Ovary (tissue), 9 donors: ENCODE results near the gene MUC13. TPM values are rescaled to one million over a fixed set of nuclear protein-coding genes. Genes with fewer than 3 reads are reported as not detected.
"Not testable (repeated sequence)": the region's sequence is repeated elsewhere in the genome, so short reads cannot be mapped to it uniquely, and the experiment has no call there.

Source experiments
- DNase-seq, 5 donors: peaks; one replicate each; pipeline ENCODE4 v3.0.0-alpha.2; 2019 to 2020
- H3K27ac ChIP-seq, 2 donors: fragments of 200-600 bp; one replicate each; pipeline versions ENCODE4 v1.5.1 to v1.8.0; 2019 to 2022
- H3K27me3 ChIP-seq: fragments of 200-600 bp; one replicate; pipeline ENCODE4 v1.8.0; 2022
- H3K36me3 ChIP-seq: fragments of 200-600 bp; sonication (generic); one replicate; pipeline ENCODE4 v1.5.1; 2019
- H3K4me1 ChIP-seq: one replicate; pipeline ENCODE4 v1.8.1; 2013; ENCODE audit warnings: mild to moderate bottlenecking, moderate library complexity; ENCODE audit not compliant: insufficient read depth
- H3K4me3 ChIP-seq: fragments of 200-600 bp; sonication (generic); one replicate; pipeline ENCODE4 v1.5.1; 2017
- H3K9me3 ChIP-seq, 2 donors: fragments of 200-600 bp in 1 of 2; sonication (generic) in 1 of 2; one replicate each; pipeline versions ENCODE4 v1.5.1 to v1.8.1; 2013 to 2019; ENCODE audit warnings: mild to moderate bottlenecking in 1 of 2, moderate library complexity in 1 of 2
- EP300 ChIP-seq: sonication (generic); formaldehyde crosslinking; IDR thresholded peaks from one replicate; pipeline ENCODE4 v1.6.1; 2017; ENCODE audit warnings: antibody characterized with exemption
- POLR2A ChIP-seq: fragments of 450-650 bp; IDR thresholded peaks from one replicate; pipeline ENCODE4 v1.6.1; 2017; ENCODE audit warnings: antibody characterized with exemption, mild to moderate bottlenecking, moderate library complexity
- WGBS, 3 donors: extraction: QIAGEN DNeasy Blood & Tissue Kit in 1 of 3; methylation state at CpG; one replicate each; pipeline versions ENCODE4 v1.1.5 to v1.1.7; 2013 to 2017; 5-methylcytosine and 5-hydroxymethylcytosine counted together
- intact Hi-C, 4 donors: fragments of 100-400 bp; cut with DNase I; formaldehyde crosslinking; loops; one replicate each; pipeline versions ENCODE4 v1.11.0 to v1.15.1; 2022 to 2023
- polyA plus RNA-seq, 2 donors: library from polyadenylated mRNA; stranded (reverse); fragments of 200-250 nt in 1 of 2; fragments of 350-450 nt in 1 of 2; fragmentation: Illumina TruSeq in 1 of 2; extraction: RNeasy Lipid Tissue Mini Kit (QIAGEN cat#74804) in 1 of 2; gene quantifications; one replicate each; pipeline ENCODE4 v1.2.3, GENCODE V29; 2013 to 2014
- total RNA-seq, 7 donors: library from RNA; depleted of rRNA in 2 of 7; stranded (reverse); fragments of >200 nt in 2 of 7; fragmentation: NEBNext Ultra II Directional in 3 of 7; extraction: Animal tissue kit (Norgen Biotek cat#: 25700) in 3 of 7; gene quantifications; one replicate each; pipeline versions ENCODE4 v1.1.0 to v1.2.4, GENCODE V29; 2016 to 2023
- TF ChIP-seq, protein P1 (sequence below), 3 donors: fragments of 450-650 bp in 2 of 3; fragments of 200-600 bp in 1 of 3; IDR thresholded peaks; one replicate each; pipeline versions ENCODE4 v1.5.1 to v1.8.0; 2016 to 2022; ENCODE audit warnings: antibody characterized with exemption in 3 of 3, mild to moderate bottlenecking in 1 of 3
- donor health status: DM: no; HTN: no; CAD: no; lungs with moderate emphysema.
- donor health status: DM: no; HTN: no; CAD: no.
- donor health status: Bipolar disorder and iron deficiency.
- donor health status: DM: yes; HTN: yes; CAD: no.
- donor health status: DM: no; HTN: no; CAD: no.
- donor health status: DM: yes; HTN: yes; CAD: no.

The MUC13 gene
- total and polyA plus RNA-seq, 9 donors: 0.04 to 1.5 (median 0.23) TPM; not detected in 4

DNA sequence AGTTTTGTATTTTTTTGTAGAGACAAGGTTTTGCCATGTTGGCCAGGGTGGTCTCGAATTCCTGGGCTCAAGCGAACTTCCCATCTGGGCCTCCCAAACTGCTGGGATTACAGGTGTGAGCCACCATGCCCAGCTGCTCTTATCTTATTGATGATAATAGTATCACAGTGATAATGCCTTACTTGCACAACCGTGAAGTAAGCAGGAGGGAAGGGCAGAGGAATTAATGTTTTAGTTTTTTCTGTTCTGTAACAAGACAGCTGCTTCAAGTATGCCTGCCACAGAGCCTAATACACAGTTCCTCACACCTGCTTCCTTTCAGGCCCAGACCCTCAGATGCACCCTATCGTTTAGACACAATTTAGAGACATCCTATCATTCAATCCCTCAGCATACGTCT lies 26.1 kb upstream of the MUC13 start:
- Histone ChIP-seq H3K36me3 (no peaks in the 10 kb centered on the region), H3K4me1 (no peaks in the 10 kb centered on the region), H3K4me3 (no peak overlapping the region), H3K27me3 (no peaks in the 10 kb centered on the region), H3K9me3 (no peaks in the 10 kb centered on the region), H3K27ac (no peak overlapping the region)
- intact Hi-C loops: no loop called here
- TF ChIP-seq, protein P1, sequence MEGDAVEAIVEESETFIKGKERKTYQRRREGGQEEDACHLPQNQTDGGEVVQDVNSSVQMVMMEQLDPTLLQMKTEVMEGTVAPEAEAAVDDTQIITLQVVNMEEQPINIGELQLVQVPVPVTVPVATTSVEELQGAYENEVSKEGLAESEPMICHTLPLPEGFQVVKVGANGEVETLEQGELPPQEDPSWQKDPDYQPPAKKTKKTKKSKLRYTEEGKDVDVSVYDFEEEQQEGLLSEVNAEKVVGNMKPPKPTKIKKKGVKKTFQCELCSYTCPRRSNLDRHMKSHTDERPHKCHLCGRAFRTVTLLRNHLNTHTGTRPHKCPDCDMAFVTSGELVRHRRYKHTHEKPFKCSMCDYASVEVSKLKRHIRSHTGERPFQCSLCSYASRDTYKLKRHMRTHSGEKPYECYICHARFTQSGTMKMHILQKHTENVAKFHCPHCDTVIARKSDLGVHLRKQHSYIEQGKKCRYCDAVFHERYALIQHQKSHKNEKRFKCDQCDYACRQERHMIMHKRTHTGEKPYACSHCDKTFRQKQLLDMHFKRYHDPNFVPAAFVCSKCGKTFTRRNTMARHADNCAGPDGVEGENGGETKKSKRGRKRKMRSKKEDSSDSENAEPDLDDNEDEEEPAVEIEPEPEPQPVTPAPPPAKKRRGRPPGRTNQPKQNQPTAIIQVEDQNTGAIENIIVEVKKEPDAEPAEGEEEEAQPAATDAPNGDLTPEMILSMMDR (IDR thresholded peaks at IDR 0.05): no peak
- TF ChIP-seq POLR2A (no peak), EP300 (no peak)
- 52 to 61% (median 55%) methylated on average over 5 of the region's 5 CpGs for WGBS, 3 donors
- DNase-seq: no peak

DNA sequence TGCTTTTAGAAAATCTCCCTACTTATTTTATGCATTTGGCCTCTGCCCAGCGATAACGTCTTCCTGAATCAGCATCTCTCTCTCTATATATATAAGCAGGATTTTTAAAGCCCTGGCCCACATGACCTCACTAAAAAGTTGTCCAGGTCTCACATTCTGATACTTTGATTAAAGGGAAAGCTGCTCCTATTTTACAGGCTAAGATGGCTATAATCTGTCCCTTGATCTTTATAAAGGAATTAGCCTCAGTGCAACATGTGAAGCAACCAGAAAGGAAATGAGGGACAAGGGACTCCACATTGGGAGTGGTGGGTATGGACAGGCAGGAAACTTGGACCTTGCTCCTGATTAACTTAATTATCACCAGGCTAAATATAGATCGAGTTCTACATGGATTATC lies 25.6 kb upstream of the MUC13 start:
- Histone ChIP-seq H3K36me3 (no peaks in the 10 kb centered on the region), H3K27me3 (no peaks in the 10 kb centered on the region), H3K4me3 (no peak overlapping the region), H3K27ac (no peak overlapping the region), H3K4me1 (no peaks in the 10 kb centered on the region), H3K9me3 (no peaks in the 10 kb centered on the region)
- WGBS, 3 donors: 28 to 40% (median 38%) methylated on average over 3 of the region's 3 CpGs
- TF ChIP-seq, protein P1 (IDR thresholded peaks at IDR 0.05): no peak
- TF ChIP-seq EP300 (no peak), POLR2A (no peak)
- DNase-seq: no peak
- intact Hi-C loops: no loop called here

DNA sequence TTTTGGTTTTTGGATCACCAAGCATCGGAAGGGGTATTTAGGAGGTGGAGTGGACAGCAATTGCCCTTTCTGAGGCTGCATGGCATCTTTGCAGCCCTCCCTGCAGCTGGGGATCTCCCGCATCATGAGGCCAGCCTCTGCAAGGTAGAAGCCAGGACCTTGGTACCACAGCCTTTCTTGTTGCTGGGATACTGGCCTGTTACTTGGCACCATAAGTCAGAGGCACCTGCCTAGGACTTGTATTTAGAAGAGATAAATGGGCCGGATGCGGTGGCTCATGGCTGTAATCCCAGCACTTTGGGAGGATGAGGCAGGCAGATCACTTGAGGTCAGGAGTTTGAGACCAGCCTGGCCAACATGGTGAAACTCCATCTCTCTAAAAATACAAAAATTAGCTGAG lies 23.4 kb upstream of the MUC13 start:
- H3K4me1 ChIP-seq, H3K9me3 ChIP-seq, DNase-seq, intact Hi-C loops, H3K27me3 ChIP-seq, H3K4me3 ChIP-seq, H3K27ac ChIP-seq, H3K36me3 ChIP-seq: not testable (repeated sequence)
- WGBS, 3 donors: 78 to 81% (median 79%) methylated on average over 4 of the region's 4 CpGs

DNA sequence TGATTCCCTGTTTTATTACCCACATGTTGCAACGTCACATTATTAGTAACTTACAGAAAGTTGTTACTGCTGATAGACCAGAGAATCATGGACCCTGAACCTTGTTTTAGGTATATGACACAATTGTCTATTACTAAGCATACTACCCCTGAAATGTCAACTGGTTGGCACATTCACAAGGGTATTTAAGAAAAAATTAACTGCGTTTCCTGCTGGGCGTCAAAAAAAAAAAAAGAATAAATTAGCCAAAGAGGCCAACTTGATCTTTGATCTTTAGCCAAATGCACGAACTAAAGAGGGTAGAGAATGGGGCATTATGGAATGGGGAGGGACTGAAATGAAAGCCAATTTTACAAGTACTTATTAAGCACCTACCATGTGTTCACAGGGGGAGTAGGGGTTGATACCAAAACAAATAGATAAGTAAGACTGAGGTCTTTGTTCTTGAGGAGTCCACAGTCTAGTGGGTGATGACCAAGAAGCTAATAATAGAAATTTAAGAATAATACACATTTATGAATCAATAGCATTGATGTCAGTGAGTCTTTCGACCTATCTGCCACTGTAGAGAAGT lies 17.8 kb upstream of the MUC13 start:
- no peak overlapping the region for H3K4me3 ChIP-seq
- no peaks in the 10 kb centered on the region for H3K9me3 ChIP-seq
- TF ChIP-seq, protein P1 (IDR thresholded peaks at IDR 0.05): no peak
- TF ChIP-seq POLR2A (no peak), EP300 (no peak)
- intact Hi-C loops: no loop called here
- no peaks in the 10 kb centered on the region for H3K36me3 ChIP-seq
- H3K27me3 ChIP-seq: no peaks in the 10 kb centered on the region
- no peaks in the 10 kb centered on the region for H3K4me1 ChIP-seq
- WGBS, 3 donors: 72 to 78% (median 73%) methylated on average over 5 of the region's 5 CpGs
- no peak for DNase-seq
- H3K27ac ChIP-seq: no peak overlapping the region

DNA sequence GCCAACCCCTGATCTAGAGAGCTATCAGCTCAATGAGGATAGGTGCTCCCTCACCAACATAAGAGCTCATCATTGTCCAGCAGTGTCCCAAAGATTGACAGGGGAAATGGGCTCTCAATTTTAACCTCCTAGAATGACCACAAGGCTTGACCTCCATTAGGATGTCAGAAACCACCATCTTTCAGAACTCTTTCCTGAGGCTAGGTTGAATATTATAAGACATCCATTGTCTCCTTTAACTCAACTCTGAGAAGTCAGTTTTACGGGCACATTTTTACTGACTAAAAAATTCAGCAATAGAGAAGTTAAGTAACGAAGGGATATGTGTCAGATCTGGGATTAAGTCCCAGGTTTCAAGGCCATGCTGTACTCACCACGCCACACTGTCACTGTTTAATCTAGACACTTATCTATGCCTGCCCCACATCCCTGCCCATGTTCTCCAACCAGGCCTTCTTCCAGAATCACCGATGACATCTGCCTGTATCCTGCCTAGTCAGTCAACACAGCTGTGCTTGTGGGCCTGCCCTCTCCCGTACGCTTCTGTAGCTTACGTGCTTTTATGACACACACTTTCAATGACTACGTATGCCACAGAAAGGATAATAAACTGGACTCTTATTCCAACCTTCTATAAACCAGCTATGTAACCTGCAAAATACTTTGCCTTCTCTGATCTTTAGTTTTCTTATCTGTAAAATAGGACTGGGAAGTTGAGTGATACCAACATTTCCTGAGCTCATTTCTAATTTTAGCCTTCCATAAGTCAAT lies 17.1 kb upstream of the MUC13 start:
- Histone ChIP-seq H3K27ac (no peak overlapping the region), H3K27me3 (no peaks in the 10 kb centered on the region), H3K4me3 (no peak overlapping the region), H3K36me3 (no peaks in the 10 kb centered on the region), H3K4me1 (no peaks in the 10 kb centered on the region), H3K9me3 (no peaks in the 10 kb centered on the region)
- no peak for DNase-seq
- 68 to 75% (median 73%) methylated on average over 8 of the region's 8 CpGs for WGBS, 3 donors
- TF ChIP-seq, protein P1 (IDR thresholded peaks at IDR 0.05): no peak
- TF ChIP-seq EP300 (no peak), POLR2A (no peak)
- intact Hi-C loops: no loop called here
